HG03469 (cell line): ENCODE results near the gene CTDSP1.
A peak's percentile ranks its signal among the peaks of the same experiment; 100 is the strongest.

Experiments used
- ATAC-seq: cut with Tn5 transposase; IDR thresholded peaks from one replicate; pipeline ENCODE4 v1.9.1; 2021; ENCODE audit warnings: mild to moderate bottlenecking, moderate library complexity, moderate number of reproducible peaks; ENCODE audit not compliant: unreplicated experiment

Gene CTDSP1

DNA sequence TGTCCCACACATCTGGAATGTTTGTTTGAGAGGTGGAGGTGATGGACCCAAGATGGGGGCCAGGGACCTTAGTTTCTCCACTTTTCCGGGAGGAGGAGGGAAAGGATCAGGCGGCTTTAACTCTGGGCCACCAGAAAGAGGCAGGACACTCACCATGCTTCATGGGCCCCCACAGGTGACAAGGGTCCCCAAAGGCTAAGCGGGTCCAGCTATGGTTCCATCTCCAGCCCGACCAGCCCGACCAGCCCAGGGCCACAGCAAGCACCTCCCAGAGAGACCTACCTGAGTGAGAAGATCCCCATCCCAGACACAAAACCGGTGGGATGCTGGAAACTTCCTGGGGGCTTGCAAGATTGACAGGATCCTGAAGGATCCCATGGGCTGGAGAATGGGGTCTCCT is 16.9 kb upstream of the CTDSP1 start:
- no peak for ATAC-seq

DNA sequence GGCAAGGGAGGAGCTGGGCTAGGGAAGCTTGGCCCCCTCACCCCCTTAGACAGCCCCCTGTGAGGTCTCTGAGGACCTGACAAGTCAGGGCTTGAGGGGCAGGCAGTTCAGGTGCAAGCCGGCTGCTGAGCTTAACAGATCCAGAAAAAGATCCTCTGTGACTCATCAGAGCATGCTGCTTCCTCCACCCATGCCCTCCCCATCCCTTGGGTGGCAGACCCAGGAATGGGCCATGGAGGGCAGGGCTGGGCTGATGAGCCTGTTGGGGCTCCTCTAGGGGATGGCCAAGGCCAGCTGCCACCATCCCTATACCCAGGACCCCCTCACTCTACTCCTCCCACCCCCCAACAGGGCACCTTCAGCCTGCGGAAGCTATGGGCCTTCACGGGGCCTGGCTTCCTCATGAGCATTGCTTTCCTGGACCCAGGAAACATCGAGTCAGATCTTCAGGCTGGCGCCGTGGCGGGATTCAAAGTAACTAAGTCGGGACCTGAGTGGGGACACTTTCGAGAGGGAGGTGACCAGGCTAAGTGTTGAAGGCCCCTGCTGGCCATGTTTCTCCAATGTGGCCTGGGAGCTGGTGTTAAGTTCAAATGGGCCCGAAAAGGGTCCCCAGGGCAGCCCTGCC is 15.7 kb upstream of the CTDSP1 start:
- ATAC-seq: no peak

DNA sequence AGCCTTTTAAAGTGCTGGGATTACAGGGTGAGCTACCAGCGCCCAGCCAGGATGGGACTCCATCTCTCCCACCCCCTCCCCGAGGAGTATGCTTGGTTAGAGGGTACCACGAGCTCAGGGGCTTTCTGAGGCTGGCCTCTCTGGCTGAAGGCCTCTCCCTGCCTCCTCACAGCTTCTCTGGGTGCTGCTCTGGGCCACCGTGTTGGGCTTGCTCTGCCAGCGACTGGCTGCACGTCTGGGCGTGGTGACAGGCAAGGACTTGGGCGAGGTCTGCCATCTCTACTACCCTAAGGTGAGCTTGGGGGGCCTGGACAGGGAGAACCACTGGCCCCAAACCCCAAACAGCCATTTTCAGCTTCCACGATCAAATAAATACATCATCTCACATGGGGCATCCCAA is 14.7 kb upstream of the CTDSP1 start:
- ATAC-seq: no peak

DNA sequence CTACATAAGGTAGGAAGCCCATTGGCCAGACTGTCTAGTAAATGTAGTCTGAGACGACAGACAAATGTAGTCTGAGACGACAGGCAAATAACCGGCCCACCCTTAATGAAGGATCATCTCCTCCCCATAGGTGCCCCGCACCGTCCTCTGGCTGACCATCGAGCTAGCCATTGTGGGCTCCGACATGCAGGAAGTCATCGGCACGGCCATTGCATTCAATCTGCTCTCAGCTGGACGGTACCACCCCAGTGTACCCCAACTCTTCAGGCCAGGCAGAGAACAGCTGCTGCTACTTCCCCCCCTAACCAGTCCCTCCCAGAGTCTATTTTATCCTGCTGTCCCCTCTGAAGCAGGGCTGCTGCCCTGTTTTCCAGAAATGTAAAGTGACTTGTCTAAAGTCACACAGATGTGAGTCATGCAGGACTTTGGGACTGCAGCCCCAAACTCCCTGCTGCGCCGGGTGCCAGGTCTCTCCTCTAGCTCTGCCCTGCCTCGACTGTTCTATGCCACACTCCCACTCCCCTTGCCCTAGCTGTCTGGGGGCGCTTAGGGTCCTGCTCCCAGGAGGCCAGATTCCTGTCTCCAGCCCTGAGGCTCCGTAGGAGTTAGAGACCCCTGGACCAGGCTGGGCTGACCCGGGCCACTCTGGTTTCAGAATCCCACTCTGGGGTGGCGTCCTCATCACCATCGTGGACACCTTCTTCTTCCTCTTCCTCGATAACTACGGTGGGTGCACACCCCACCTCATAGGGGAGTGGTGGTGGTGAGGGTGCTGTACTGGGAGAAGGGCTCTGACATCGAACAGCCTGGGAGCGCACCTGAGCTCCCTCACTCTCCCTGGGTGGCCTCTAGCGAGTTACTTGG is 12.9 kb upstream of the CTDSP1 start:
- no peak for ATAC-seq

DNA sequence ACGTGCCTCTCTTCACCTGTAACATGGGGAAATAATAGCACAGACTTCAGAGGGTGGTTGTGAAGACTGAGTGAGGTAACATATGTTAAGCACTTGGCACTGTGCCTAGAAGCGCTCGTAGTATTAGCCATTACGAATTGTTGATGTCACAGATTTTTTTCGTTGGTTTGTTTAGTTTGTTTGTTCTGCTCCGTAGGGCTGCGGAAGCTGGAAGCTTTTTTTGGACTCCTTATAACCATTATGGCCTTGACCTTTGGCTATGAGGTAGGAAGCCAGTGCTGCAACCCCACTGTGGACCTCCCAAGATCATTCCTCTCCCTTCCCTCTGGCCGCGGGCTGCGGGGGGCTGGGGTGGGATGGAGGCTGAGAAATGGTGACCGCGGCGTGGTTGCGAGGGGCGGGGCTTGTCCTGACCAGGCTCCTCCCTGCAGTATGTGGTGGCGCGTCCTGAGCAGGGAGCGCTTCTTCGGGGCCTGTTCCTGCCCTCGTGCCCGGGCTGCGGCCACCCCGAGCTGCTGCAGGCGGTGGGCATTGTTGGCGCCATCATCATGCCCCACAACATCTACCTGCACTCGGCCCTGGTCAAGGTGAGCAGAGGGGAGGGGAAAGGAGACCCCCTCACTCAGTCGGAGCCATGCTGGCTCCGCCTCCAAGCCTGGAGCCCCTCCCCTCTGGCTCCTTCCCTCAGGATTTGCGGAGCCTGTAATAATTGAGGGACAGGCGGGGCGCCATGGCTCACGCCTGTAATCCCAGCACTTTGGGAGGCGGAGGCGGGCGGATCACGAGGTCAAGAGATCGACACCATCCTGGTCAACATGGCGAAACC is 12.1 kb upstream of the CTDSP1 start:
- no peak for ATAC-seq

DNA sequence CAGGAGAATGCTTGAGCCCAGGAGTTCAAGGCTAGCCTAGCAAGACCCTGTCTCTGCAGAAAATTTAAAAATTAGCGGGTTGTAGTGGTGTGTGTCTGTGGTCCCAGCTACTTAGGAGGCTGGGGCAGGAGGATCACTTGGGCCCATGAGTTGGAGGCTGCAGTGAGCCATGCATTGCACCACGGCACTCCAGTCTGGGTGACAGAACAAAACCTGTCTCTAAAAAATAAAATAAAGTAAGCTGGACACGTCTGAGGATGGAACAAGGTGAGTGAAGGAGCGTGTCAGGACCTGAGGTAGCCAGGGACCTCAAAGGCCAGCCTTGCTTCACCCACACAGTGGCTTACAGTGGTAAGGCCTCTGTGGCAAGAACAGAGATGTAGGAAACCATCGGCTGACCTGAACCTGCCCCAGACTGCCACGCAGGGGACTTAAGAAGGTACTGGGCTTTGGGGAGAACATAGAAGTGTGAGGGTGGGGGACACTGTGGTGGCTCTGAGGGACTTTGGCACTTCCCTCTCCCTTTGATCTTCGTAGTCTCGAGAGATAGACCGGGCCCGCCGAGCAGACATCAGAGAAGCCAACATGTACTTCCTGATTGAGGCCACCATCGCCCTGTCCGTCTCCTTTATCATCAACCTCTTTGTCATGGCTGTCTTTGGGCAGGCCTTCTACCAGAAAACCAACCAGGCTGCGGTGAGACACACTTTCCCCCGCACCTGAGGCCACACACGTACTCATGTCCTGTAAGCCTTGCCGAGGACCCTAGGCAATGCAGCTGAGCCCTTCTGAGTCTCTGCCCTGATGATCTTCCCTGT is 10.1 kb upstream of the CTDSP1 start:
- ATAC-seq: no peak

DNA sequence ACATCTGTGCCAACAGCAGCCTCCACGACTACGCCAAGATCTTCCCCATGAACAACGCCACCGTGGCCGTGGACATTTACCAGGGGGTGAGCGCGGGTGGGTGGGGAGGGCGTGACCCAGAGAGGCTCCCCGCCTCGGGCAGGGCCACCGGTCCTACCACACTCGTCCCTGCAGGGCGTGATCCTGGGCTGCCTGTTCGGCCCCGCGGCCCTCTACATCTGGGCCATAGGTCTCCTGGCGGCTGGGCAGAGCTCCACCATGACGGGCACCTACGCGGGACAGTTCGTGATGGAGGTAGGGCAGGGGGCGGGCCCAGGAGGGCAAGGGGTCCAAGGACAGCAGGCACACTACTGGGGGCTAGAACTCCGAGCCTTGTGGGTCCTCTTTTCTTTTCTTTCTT is 8.5 kb upstream of the CTDSP1 start:
- no peak for ATAC-seq

DNA sequence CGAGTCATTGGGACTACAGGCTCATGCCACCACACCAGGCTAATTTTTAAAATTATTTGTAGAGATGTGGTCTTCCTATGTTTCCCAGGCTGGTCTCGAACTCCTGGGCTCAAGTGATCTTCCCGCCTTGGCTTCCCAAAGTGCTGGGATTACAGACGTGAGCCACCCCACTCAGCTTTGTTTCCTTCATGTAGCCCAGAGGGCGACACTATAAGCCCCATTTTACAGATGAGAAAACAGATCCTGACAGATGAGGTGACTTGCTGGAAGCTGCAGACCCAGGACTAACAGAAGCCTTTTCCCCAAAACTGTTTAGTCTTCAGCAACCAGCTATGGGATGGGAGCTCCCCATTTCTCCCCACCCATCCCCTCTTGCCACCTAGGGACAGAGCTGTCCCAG is 7.2 kb upstream of the CTDSP1 start:
- ATAC-seq: no peak

DNA sequence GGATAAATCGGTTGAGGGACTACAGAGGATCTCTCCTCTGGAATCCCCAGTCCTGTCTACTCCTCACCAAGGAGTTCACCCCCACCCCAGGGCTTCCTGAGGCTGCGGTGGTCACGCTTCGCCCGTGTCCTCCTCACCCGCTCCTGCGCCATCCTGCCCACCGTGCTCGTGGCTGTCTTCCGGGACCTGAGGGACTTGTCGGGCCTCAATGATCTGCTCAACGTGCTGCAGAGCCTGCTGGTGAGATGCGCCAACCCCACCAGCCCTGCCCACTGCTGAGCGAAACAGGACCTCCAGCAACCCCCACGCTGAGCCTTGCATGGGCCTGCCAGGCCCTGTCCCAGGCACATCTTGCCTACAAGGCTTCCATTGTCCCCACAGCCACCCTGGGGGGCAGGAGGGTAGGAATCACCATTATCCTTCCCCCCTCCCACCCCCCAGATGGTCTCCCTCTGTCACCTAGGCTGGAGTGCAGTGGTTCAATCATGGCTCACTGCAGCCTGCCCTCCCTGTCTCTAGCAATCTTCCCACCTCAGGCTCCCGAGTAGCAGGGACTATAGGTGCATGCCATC is 6.7 kb upstream of the CTDSP1 start:
- no peak for ATAC-seq

DNA sequence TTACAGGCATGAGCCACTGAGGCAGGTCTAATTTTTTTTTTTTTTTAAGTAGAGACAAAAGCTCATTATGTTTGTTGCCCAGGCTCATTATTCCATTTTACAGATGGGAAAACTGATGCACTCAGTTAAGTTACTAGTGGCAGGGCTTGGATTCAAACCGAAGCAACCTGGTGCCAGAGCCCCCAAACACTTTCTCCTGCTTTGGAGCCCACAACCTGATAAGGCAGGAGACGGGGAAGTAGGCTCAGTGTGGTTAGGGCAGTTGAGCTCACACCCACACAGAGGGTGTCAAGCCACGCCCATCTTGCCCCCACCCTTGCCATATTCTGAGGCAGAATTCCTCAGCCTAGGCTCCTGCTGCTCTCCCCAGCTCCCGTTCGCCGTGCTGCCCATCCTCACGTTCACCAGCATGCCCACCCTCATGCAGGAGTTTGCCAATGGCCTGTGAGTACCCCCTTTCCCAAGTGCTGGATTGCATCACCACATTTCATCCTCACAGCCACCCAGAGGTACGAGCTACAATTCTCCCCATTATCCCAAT is 5.8 kb upstream of the CTDSP1 start:
- ATAC-seq: no peak

DNA sequence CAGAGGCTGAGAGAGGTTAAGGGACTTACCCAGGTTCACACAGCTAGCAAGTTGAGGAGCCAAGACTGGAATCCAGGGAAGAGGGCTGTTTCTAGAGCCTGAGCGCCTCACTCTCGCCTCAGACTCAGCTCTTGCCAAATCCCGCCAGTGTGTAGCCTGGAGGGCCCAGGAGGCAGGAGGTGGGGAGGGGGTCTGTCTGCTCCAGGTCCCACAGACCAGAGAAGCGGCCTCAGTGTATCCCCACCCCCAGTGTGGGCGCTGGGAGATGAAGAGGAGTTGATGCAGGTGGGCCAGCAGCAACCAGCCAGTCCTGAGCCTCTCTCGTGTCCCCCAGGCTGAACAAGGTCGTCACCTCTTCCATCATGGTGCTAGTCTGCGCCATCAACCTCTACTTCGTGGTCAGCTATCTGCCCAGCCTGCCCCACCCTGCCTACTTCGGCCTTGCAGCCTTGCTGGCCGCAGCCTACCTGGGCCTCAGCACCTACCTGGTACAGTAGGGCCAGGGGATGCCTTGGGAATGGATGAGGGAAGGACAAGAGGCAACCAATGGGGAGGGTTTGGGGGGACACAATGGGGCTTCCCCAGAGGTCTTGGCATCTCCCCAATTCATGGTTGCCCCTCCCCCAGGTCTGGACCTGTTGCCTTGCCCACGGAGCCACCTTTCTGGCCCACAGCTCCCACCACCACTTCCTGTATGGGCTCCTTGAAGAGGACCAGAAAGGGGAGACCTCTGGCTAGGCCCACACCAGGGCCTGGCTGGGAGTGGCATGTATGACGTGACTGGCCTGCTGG is 5.2 kb upstream of the CTDSP1 start:
- no peak for ATAC-seq

DNA sequence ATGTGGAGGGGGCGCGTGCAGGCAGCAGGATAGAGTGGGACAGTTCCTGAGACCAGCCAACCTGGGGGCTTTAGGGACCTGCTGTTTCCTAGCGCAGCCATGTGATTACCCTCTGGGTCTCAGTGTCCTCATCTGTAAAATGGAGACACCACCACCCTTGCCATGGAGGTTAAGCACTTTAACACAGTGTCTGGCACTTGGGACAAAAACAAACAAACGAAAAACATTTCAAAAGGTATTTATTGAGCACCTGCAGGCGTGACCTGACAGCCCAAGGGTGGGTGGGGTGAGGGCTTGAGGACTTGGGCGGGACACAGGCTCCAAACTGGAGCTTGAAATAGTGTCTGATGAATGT is 4.6 kb upstream of the CTDSP1 start:
- no peak for ATAC-seq

DNA sequence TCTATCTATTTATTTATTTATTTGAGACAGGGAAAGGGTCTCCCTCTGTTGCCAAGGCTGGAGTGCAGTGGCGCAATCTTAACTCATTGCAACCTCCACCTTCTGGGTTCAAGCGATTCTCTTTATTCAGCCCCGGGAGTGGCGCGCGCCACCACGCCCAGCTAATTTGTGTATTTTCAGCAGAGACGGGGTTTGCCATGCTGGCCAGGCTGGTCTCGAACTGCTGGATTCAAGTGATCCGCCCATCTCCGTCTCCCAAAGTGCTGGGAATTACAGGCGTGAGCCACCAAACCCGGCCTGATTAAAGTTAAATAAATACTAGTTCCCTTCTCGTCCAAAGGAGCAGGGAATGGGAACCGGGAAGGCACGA is 4.2 kb upstream of the CTDSP1 start:
- ATAC-seq: no peak

DNA sequence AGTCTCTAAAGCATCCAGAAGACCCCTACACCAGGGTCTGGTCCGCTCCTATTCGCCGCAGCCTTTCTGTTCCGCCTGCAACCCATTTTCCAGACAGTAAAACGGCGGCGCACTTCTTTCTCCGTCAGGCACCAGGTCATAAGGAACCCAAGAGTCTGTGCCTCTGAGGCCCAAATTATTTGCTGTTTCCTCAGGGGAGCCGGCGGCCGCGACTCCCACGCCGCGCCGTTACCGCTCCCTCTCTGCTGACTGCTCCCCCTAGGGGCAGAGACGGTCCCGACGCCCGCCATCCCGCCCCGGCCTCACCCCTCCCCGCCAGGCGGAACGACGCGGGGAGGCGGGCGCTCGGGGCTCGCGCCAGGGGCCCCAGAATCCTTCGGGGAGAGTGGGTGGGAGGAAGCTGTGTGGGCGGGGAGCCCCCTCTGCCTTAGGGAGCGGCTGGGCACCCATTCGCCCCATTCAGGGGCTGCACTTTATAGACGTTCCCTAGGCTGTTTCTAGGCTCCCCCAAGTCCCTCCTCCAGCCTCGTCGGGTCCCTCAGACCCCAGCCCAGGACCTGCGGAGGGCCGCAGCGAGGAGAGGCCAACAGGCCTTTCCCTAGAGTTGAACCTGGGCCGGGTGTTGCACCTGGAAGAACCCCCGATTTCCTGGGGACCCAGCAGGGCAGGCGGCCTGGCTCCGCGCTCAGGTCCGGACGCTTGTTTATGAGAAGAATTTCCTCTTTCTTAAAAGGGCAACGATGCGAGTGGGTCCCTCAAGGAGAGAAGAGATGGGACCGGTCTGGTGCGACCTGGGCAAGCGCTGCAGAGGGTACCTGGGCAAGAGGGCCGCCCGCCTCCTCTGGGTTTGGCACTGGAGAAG is 3.6 kb upstream of the CTDSP1 start:
- peak; percentile 35 for ATAC-seq

DNA sequence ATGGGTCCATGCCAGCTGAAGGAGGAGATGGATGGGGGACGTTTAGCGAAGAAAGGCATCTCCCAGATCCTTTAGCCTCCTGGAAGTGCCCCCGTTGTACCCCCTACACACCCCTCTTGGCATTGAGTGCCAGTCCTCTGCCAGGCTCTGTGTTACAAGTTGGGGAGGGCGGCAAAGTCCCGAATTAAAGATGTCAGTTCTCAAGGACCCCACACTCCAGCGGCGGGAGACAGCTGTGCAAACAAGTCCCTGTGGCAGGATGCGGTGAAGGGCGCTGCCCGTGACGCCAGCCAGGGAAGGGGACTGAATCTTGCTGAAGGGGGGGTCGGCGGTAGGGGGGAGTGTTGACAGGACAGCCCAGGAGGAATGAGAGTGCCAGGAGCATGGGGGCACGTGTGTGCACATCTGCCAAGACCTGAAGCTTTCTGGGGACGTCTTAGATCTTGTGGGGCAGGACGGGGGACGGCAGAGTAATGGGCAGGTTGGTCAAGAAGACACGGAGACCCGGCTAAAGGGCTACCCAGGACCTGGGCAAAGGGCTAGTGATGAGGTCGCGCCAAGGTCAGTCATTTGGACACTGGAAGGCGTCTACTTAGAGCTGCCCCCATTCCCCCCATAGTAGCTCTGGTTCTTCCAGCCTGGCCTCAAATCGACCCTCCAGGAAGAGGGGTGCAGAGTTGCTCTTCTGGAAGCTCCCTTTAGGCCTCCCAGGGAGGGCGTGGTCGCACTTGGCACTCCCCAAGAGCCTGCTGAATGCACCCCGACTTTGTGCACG is 2.8 kb upstream of the CTDSP1 start:
- no peak for ATAC-seq

DNA sequence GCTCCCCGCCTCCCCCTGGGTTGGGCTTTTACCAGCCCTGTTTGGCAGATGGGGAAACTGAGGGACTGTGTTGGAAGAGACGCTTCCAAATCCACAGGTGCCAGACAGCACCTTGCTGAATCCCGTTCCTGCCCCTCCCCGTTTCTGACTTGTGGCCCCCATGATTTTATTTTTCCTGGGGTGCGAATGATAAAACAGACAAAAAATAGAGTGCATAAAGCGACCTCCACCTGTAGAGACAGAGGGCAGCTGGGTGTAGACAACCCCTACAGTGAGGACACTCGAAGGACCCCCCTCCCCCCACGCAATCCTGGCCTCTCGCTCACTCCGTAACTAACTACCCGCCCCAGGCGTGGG is 2.2 kb upstream of the CTDSP1 start:
- ATAC-seq: no peak

DNA sequence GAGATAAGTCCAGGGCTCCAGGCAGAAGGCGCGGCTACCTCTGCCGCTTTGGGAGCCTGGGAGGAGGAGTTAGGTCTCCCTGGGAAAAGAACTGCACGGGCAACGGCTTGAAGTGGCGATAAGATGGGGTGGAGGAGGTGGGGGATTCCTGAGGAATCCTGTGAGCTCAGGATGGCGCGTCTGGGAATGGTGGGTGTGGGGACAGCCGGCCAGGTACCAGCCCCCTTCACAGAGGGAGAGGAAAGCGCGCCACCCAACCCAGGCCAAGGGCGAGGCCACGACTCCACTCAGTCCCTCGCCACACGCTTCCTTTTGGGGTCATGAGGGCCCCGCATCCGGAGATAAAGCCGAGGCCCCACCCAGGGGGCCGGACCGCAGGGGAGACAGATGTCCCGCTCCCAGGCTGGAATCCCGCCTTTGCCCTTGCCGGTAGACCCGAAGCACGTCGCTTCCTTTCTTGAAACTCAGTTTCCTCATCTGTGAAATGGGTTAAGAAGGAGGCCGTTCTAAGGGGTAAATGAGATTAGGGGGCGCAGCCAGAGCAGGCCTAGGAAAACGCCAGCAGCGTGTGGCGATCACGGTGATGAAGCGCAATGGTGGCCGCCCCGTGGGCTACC is 1.7 kb upstream of the CTDSP1 start:
- no peak for ATAC-seq
